ENCODE measurements around the gene EIF3L. TPM values are rescaled to one million over a fixed set of nuclear protein-coding genes. Genes with fewer than 3 reads are reported as not detected.

EIF3L gene
- total RNA-seq, 3 donors from 2014 or later (not counting 1 experiment from before 2014, with no cell fraction given), result 276 to 295 (median 291) TPM

GRCh38 chr22:37929390-37929789, 80.2 kb downstream of the EIF3L start:
- H3K27me3 ChIP-seq (ENCODE audit: control insufficient read depth, insufficient read depth, low read length), result no peaks in the 10 kb centered on the region
- H3K9me3 Mint-ChIP-seq, result no peaks in the 10 kb centered on the region
- 98% methylated on average over 5 of the region's 5 CpGs for WGBS (ENCODE audit: insufficient coverage)
- intact Hi-C loops (cut with micrococcal nuclease), result no loop called here
- H3K4me3 Mint-ChIP-seq, result no peak overlapping the region
- peak overlapping the region in 1 of 2 donors; percentile 63 for H3K27ac Mint-ChIP-seq
- peaks cover 8 to 17% of the 10 kb centered on the region in 2 donors for H3K4me1 Mint-ChIP-seq
- peaks cover 10% of the 10 kb centered on the region for H3K4me1 ChIP-seq (ENCODE audit: control insufficient read depth, insufficient read depth, low read length)
- peaks cover 48% of the 10 kb centered on the region for H3K36me3 ChIP-seq (ENCODE audit: control insufficient read depth, insufficient read depth, low read length)
- H3K9me3 ChIP-seq (ENCODE audit: control insufficient read depth, insufficient read depth, low read length), result no peaks in the 10 kb centered on the region
- H3K36me3 Mint-ChIP-seq, result no peaks in the 10 kb centered on the region
- no peaks in the 10 kb centered on the region for H3K27me3 Mint-ChIP-seq (ENCODE audit: low read depth in 2 of 2)
- no peak overlapping the region for H3K4me3 ChIP-seq (ENCODE audit: low read length)
- ATAC-seq (no peak), DNase-seq (no peak)
- H3K27ac ChIP-seq (ENCODE audit: low read length), result no peak overlapping the region
- TF ChIP-seq CTCF (IDR thresholded peaks at IDR 0.05), result no peak

GRCh38 chr22:37930270-37930951, 81.2 kb downstream of the EIF3L start:
- Mint-ChIP-seq H3K27me3 (ENCODE audit: low read depth in 2 of 2) (no peaks in the 10 kb centered on the region), H3K9me3 (no peaks in the 10 kb centered on the region), H3K27ac (no peak overlapping the region), H3K4me1 (peaks cover 8 to 17% of the 10 kb centered on the region in 2 donors), H3K4me3 (no peak overlapping the region), H3K36me3 (no peaks in the 10 kb centered on the region)
- H3K9me3 ChIP-seq (ENCODE audit: control insufficient read depth, insufficient read depth, low read length), result no peaks in the 10 kb centered on the region
- H3K27ac ChIP-seq (ENCODE audit: low read length), result no peak overlapping the region
- intact Hi-C loops (cut with micrococcal nuclease), result no loop called here
- DNase-seq, result peak in 1 of 2 donors; percentile 35
- H3K27me3 ChIP-seq (ENCODE audit: control insufficient read depth, insufficient read depth, low read length), result no peaks in the 10 kb centered on the region
- TF ChIP-seq CTCF (IDR thresholded peaks at IDR 0.05), result no peak
- no peak overlapping the region for H3K4me3 ChIP-seq (ENCODE audit: low read length)
- H3K4me1 ChIP-seq (ENCODE audit: control insufficient read depth, insufficient read depth, low read length), result peaks cover 10% of the 10 kb centered on the region
- ATAC-seq, result no peak
- 91% methylated on average over 11 of the region's 11 CpGs for WGBS (ENCODE audit: insufficient coverage)
- peaks cover 39% of the 10 kb centered on the region for H3K36me3 ChIP-seq (ENCODE audit: control insufficient read depth, insufficient read depth, low read length)

DNA sequence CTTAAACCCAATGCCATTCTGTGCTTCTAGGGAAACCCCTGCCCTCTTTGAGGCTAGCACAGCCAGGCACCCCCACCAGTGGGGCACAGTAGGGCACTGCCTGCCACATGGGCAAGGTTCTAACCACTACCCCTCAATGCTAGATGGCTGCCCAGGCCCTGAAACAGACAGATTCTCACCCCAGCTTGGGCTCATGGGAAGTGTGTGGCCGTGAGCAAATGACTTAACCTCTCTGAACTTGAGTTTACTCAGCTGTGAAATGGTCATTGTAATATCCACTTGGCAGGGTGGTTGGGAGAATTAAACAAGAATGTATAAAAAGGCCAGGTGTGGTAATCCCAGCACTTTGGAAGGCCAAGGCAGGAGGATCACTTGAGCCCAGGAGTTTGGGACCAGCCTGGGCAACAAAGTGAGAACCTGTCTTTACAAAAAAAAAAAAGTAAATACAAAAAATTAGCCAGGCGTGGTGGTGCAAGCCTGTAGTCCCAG, 81.8 kb downstream of the EIF3L start:
- Histone ChIP-seq H3K36me3 (ENCODE audit: control insufficient read depth, insufficient read depth, low read length) (peaks cover 34% of the 10 kb centered on the region), H3K4me1 (ENCODE audit: control insufficient read depth, insufficient read depth, low read length) (peaks cover 10% of the 10 kb centered on the region), H3K27ac (ENCODE audit: low read length) (no peak overlapping the region), H3K4me3 (ENCODE audit: low read length) (no peak overlapping the region), H3K9me3 (ENCODE audit: control insufficient read depth, insufficient read depth, low read length) (no peaks in the 10 kb centered on the region), H3K27me3 (ENCODE audit: control insufficient read depth, insufficient read depth, low read length) (no peaks in the 10 kb centered on the region)
- Mint-ChIP-seq H3K27ac (no peak overlapping the region), H3K36me3 (no peaks in the 10 kb centered on the region), H3K4me3 (no peak overlapping the region), H3K4me1 (peaks cover 8 to 17% of the 10 kb centered on the region in 2 donors), H3K27me3 (ENCODE audit: low read depth in 2 of 2) (no peaks in the 10 kb centered on the region), H3K9me3 (no peaks in the 10 kb centered on the region)
- DNase-seq, result no peak
- TF ChIP-seq CTCF (IDR thresholded peaks at IDR 0.05), result no peak
- 85% methylated on average over 2 of the region's 2 CpGs for WGBS (ENCODE audit: insufficient coverage)
- intact Hi-C loops (cut with micrococcal nuclease), result no loop called here
- ATAC-seq, result no peak
